ENCODE data around the gene CHD2. TPM values are rescaled to one million over a fixed set of nuclear protein-coding genes. Genes with fewer than 3 reads are reported as not detected.
"Not testable (repeated sequence)": the region's sequence is repeated elsewhere in the genome, so short reads cannot be mapped to it uniquely, and the experiment has no call there.

Gene CHD2
- total RNA-seq, 6 donors from 2014 or later, result 102 to 500 (median 155) TPM

- H3K4me3 ChIP-seq, result no peak overlapping the region
- WGBS, 2 donors, result 75 to 89% methylated on average over 4 of the region's 4 CpGs
- peak overlapping the region; percentile 71 to 96 (median 84) for H3K27ac ChIP-seq
- TF ChIP-seq, protein P1, sequence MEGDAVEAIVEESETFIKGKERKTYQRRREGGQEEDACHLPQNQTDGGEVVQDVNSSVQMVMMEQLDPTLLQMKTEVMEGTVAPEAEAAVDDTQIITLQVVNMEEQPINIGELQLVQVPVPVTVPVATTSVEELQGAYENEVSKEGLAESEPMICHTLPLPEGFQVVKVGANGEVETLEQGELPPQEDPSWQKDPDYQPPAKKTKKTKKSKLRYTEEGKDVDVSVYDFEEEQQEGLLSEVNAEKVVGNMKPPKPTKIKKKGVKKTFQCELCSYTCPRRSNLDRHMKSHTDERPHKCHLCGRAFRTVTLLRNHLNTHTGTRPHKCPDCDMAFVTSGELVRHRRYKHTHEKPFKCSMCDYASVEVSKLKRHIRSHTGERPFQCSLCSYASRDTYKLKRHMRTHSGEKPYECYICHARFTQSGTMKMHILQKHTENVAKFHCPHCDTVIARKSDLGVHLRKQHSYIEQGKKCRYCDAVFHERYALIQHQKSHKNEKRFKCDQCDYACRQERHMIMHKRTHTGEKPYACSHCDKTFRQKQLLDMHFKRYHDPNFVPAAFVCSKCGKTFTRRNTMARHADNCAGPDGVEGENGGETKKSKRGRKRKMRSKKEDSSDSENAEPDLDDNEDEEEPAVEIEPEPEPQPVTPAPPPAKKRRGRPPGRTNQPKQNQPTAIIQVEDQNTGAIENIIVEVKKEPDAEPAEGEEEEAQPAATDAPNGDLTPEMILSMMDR (IDR thresholded peaks at IDR 0.05), result no peak
- TF ChIP-seq POLR2A (IDR thresholded peaks at IDR 0.05) (no peak), POLR2AphosphoS5 (IDR thresholded peaks at IDR 0.05) (no peak), EP300 (IDR thresholded peaks at IDR 0.05) (no peak)
- H3K27me3 ChIP-seq, result no peaks in the 10 kb centered on the region
- peaks cover 92 to 95% (median 92%) of the 10 kb centered on the region in 4 donors for H3K4me1 ChIP-seq
- no peaks in the 10 kb centered on the region for H3K9me3 ChIP-seq
- H3K36me3 ChIP-seq, result no peaks in the 10 kb centered on the region
- no peak for ATAC-seq (ENCODE audit: low FRiP score in 2 of 2)
- no peak for DNase-seq
Measured at GRCh38 chr15:92915766-92916435, 15.8 kb downstream of the CHD2 start.

DNA sequence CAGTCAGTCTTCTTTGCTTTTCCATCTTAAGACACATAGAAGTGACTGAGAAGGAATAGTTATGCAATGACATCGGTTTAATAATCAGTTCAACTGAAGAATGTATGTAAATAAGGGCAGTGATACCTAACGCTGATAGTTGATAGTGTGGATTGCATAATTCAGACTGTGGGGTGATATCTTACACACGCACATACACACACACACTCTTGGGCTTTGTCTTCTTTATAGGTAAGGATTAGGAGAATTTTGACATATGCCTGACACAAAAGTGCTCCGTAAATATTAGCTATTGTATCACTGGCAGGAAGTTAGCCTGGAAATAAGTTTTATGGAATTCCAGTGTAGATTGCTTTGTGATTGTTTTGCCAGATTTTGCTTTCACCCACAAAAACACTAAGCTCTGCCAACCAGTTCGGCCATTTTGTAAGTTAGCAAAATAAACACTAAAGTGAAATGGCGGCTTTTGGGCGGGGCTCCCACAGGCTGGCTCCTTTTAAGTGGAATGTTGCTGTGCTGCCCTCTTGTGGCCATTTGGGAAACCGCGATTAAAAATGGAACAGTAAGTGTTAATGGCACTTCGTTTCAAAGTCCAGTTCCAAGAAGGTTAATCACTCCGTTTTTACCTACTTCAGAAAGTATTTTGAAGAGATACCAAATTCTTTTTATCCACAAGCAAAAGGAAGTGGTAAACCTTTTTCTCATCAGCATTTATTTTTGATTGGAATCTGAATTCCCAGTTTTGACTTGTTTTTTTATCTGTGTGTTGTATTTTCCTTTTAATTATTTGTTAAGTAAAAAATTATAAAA is 17.7 kb downstream of the CHD2 start:
- Histone ChIP-seq H3K4me3 (peak overlapping the region in 1 of 4 donors; percentile 8), H3K4me1 (peaks cover 92 to 95% (median 93%) of the 10 kb centered on the region in 4 donors), H3K9me3 (no peaks in the 10 kb centered on the region), H3K27me3 (no peaks in the 10 kb centered on the region), H3K27ac (peak overlapping the region; percentile 71 to 96 (median 84)), H3K36me3 (peaks cover 0 to 3% (median 0%) of the 10 kb centered on the region in 4 donors)
- TF ChIP-seq, protein P1 (IDR thresholded peaks at IDR 0.05), result peak; percentile 83 to 95 (median 88)
- TF ChIP-seq POLR2A (IDR thresholded peaks at IDR 0.05) (peak in 3 of 4 donors; percentile 39 to 52 (median 46)), EP300 (IDR thresholded peaks at IDR 0.05) (peak in 3 of 4 donors; percentile 63 to 87 (median 72)), POLR2AphosphoS5 (IDR thresholded peaks at IDR 0.05) (peak; percentile 41 to 70)
- 11 to 14% methylated on average over 11 of the region's 11 CpGs for WGBS, 2 donors
- DNase-seq (peak in 1 of 2 donors; percentile 96), ATAC-seq (ENCODE audit: low FRiP score in 2 of 2) (peak; percentile 88)

- not testable (repeated sequence) for ATAC-seq (ENCODE audit: low FRiP score in 2 of 2); DNase-seq; H3K36me3 ChIP-seq; H3K9me3 ChIP-seq; H3K27me3 ChIP-seq
- peak overlapping the region; percentile 71 to 96 (median 84) for H3K27ac ChIP-seq
- 74 to 79% methylated on average over 9 of the region's 9 CpGs for WGBS, 2 donors
- peaks cover 86 to 93% (median 90%) of the 10 kb centered on the region in 4 donors for H3K4me1 ChIP-seq
- peak overlapping the region in 1 of 4 donors; percentile 8 for H3K4me3 ChIP-seq
Measured at GRCh38 chr15:92918881-92919280, 18.8 kb downstream of the CHD2 start.

DNA sequence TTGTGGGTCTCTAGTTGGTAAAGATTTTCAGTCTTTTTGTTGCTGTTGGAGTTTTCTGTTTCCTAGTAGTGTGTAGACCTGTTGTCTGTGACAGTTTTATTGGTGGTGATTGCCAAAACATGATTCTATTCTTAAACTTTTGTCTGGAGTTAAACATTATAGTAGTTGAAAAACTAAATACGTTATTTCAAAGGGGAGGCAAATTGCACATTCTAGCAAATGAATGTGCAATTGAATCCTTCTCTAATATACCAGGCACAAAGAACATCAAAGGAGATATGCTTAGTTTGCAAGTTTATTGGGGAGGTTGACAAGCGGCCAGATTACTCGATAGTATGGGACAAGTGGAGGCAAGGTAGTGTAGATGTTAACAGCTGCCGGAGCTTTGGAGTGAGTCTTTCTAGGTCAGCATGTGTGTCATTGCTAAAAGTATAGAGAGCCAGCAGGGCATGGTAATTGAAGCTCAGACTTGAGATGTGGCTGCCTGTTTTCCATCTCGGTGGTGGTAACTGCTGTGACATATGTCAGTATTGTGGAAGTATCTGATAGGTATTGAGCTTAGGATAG is 20.6 kb downstream of the CHD2 start:
- H3K27me3 ChIP-seq, result no peaks in the 10 kb centered on the region
- H3K4me3 ChIP-seq, result no peak overlapping the region
- TF ChIP-seq EP300 (IDR thresholded peaks at IDR 0.05) (no peak), POLR2AphosphoS5 (IDR thresholded peaks at IDR 0.05) (no peak), POLR2A (IDR thresholded peaks at IDR 0.05) (no peak)
- TF ChIP-seq, protein P1 (IDR thresholded peaks at IDR 0.05), result no peak
- DNase-seq, result no peak
- peak overlapping the region; percentile 70 to 96 (median 81) for H3K27ac ChIP-seq
- no peak for ATAC-seq (ENCODE audit: low FRiP score in 2 of 2)
- H3K36me3 ChIP-seq, result peaks cover 5 to 21% (median 12%) of the 10 kb centered on the region in 4 donors
- H3K4me1 ChIP-seq, result peaks cover 75 to 84% (median 79%) of the 10 kb centered on the region in 4 donors
- 56 to 69% methylated on average over 5 of the region's 5 CpGs for WGBS, 2 donors
- no peaks in the 10 kb centered on the region for H3K9me3 ChIP-seq

Data from upper lobe of left lung (tissue), 6 donors.